HG03342 (cell line): ENCODE data around the gene KCNAB1.
A peak's percentile ranks its signal among the peaks of the same experiment; 100 is the strongest.
"Not testable (repeated sequence)": the region's sequence is repeated elsewhere in the genome, so short reads cannot be mapped to it uniquely, and the experiment has no call there.

Experiments used
- ATAC-seq: cut with Tn5 transposase; IDR thresholded peaks from one replicate; pipeline ENCODE4 v1.9.1; 2021; ENCODE audit warnings: mild to moderate bottlenecking, moderate library complexity; ENCODE audit not compliant: unreplicated experiment

Gene KCNAB1

GRCh38 chr3:156120528-156121251, at the start of gene KCNAB1:
KCNAB1 (plus strand) TSS chr3:156120578.
- ATAC-seq, result no peak

- ATAC-seq, result no peak
Observed at GRCh38 chr3:156071031-156071430, 49.3 kb upstream of the KCNAB1 start.

DNA sequence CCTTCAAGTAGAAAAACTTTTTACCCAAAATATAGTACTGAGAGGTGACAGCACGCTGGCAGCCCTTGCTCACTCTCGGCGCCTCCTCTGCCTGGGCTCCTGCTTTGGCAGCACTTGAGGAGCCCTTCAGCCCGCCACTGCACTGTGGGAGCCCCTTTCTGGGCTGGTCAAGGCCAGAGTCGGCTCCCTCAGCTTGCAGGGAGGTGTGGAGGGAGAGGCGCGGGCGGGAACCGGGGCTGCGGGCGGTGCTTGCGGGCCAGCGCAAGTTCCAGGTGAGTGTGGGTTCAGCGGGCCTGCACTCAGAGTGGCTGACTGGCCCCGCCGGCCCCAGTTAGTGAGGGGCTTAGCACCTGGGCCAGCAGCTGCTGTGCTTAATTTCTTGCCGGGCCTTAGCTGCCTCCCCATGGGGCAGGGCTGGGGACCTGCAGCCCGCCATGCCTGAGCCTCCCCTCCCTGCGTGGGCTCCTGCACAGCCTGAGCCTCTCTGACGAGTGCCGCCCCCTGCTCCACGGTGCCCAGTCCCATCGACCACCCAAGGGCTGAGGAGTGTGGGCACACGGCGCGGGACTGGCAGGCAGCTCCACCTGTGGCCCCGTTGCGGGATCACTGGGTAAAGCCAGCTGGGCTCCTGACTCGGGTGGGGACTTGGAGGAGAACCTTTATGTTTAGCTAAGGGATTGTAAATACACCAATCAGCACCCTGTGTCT, 47.3 kb upstream of the KCNAB1 start:
- ATAC-seq, result not testable (repeated sequence)

GRCh38 chr3:156090126-156090525, 30.3 kb upstream of the KCNAB1 start:
- ATAC-seq, result no peak

GRCh38 chr3:156093964-156094363, 26.4 kb upstream of the KCNAB1 start:
- ATAC-seq, result no peak

DNA sequence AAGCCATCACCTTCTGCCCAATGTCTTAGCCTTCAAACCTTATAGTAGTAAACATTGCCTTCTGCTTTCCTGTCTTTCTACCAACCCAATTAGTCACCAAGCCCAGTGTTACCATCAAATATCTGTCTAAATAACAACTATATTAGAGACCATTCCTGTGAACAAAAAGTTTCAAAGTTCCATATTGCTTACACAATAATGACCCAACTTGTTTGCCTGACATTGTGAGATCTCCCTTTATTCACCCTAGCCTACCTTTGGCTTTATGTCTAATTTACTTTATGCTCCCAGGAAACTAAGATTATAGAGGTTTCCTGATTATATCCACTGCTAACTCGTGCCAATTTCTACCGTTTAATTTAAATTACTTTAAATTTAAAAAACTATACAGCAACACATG, 26.0 kb upstream of the KCNAB1 start:
- no peak for ATAC-seq

GRCh38 chr3:156095652-156096051, 24.7 kb upstream of the KCNAB1 start:
- not testable (repeated sequence) for ATAC-seq

DNA sequence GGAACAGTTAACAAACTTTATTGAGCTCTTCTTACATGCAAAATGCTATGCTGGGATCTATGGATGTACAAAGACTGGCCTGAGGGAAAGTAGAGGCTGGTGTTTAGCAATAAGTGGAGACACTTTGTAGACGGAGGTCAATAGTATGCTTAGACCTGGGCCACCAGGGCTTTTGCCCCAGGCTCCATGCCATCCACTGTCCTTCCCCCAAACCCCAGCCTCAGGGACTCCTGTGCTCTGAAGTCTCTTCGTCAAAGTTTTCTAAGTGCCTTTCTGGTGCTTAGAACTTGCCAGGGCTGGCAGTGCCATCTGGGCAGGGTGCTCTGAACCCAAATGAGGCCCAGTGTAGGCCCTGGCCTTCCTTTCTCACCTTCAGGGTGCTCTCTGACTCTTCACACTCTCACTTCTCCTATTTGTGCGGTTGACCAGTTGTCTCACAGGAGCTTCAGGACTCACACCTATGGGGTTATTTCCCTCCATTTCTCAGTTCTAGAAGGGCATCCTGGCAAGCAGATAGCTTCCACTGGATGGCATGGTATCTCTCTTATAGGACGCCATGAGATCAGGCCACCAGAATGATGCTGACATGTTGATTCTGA, 21.8 kb upstream of the KCNAB1 start:
- ATAC-seq, result peak; percentile 74

DNA sequence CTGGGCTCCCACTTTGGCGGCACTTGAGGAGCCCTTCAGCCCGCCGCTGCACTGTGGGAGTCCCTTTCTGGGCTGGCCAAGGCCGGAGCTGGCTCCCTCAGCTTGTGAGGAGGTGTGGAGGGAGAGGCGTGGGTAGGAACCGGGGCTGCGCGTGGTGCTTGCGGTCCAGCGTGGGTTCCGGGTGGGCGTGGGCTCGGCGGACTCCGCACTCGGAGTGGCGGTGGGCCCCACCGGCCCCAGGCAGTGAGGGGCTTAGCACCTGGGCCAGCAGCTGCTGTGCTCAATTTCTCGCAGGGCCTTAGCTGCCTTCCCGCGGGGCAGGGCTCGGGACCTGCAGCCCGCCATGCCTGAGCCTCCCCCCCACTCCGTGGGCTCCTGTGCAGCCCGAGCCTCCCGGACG, 21.0 kb upstream of the KCNAB1 start:
- ATAC-seq, result not testable (repeated sequence)

DNA sequence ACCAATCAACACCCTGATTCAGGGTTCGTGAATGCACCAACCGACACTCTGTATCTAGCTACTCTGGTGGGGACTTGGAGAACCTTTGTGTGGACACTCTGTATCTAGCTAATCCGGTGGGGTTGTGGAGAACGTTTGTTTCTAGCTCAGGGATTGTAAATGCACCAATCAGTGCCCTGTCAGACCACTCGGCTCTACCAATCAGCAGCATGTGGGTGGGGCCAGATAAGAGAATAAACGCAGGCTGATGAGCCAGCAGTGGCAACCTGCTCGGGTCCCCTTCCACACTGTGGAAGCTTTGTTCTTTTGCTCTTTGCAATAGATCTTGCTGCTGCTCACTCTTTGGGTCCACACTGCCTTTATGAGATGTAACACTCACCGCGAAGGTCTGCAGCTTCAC, 20.4 kb upstream of the KCNAB1 start:
- ATAC-seq, result not testable (repeated sequence)

- ATAC-seq, result no peak
Observed at GRCh38 chr3:156102267-156102931, 18.0 kb upstream of the KCNAB1 start.

DNA sequence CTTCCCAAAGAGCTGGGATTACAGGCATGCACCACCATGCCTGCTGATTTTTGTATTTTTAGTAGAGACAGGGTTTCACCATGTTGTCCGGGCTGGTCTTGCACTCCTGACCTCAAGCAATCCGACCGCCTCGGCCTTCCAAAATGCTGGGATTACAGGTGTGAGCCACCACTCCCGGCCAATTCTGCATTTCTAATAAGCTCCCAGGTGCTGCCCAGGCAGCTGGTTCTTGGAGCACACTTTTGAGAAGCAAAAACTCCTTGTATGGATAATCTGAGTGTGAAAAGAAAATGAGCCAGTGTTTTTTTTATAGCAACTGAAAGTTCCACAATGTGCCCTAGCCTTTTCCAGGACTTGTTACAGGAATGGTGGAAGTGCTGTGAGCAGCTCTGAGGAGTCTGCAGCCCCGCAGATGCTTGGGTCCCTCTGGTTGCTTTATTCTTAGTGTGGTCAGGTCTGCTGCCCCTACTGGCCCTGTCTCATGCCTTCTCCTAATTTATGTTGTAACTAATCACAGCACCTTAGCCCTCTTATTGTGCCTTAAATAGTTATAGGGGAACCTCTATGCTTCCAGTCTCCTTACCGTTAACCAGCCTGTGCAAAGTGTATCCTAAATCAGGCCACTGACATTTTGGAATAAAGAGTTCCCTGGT, 13.5 kb upstream of the KCNAB1 start:
- ATAC-seq, result no peak

DNA sequence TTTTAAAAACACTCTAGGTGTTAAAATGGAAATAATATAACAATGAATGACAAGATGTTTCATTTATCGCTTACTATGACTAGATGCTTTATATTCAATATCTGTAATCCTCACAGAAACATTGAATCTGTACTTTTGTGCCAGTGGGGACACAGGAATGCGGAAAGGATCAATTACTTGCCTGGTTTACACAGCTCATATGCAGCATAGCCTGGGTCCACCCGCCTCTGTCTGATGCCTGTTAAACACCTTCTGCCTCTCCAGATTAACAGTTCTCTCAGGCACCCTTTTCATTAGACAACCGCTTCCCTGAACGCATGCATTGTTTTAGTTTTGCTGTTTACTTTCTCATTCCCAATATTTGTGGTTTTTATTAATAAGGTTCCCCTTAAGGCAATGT, 12.9 kb upstream of the KCNAB1 start:
- ATAC-seq, result no peak

DNA sequence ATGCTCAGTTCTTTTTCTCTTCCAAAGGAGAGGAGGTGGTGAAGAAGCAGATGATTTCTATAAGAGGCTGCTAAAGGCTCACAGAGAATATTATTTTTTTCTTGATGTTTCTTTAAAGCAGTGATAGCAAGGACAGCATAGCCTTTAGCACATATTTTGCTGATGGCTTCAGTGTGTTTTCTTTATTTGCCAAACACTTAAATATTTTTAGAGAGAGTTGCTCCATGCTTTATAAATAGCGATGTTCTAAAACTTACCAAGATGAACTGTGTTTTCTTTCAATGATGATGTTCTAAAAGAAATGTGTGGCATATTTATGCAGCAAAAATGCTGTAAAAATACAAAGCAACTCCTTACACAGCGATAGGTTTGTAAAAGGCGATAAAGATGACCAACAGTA, 11.8 kb upstream of the KCNAB1 start:
- ATAC-seq, result no peak

- ATAC-seq, result no peak
Observed at GRCh38 chr3:156109989-156110388, 10.4 kb upstream of the KCNAB1 start.

DNA sequence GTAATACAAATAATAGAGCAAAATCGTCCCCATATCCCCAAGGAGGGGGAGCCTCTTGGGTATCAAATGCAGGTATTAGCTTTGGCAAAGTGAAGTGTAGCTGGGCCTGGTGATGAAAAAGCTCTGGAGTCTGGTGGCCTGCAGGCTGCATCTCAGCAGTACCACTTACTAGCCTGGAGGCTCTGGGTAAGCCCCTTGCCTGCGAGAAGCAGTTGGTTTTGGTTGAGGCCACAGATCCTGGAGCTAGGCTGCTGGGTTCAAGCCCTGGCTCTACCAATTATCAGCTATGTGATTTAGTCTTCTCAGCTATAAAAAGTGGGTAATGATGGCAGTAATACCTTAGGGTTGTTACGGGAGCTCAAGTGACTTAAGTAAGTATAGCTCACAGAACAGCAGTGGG, 6.1 kb downstream of the KCNAB1 start:
- ATAC-seq, result no peak

DNA sequence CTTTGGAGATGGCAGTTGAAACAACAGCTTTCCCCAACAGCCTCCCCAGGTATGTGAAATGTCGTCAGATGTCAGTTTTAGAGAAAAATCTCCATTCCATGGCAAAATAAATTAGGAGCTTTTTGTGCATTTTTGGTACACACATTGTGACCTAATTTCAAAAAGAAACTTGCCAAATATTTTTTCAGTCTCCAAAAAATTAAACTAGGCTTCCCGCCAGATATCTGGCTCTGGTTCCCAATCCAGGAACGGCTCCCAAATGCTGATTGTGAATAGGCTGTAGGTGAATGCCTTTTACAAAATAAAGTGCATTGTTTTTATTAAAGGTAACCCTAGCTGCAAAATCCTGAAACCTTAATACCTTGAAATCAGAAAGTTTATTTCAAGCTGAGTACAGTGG, 10.9 kb downstream of the KCNAB1 start:
- ATAC-seq, result no peak

DNA sequence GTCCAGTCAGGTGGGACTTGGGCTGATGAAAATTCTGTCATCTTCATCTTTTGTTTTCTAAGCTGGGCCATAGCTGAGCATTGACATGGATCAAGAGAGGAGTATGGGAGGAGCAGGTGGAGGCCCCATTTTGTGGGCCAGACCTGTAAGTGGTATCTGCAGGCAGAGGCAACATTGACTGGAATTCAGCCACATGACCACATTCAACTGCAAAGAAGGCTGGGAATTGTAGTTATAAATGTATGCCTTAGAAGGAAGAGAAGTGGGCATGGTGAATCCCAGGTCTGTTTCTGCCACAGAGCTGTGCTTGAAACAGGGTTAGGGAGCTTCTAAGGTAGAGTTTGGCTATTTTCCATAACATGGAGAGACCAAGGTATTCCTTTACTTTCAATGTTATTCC, 11.4 kb downstream of the KCNAB1 start:
- ATAC-seq, result no peak

GRCh38 chr3:156132313-156132712, 11.9 kb downstream of the KCNAB1 start:
- no peak for ATAC-seq

GRCh38 chr3:156133076-156133475, 12.7 kb downstream of the KCNAB1 start:
- ATAC-seq, result no peak
